SKM-1 treated with dmso at 0.1 percent for 144 hours (cell line): ENCODE data around the gene SEZ6.

Experiments used
- DNase-seq: peaks from one replicate; lab custom pipeline; 2025; ENCODE audit not compliant: unreplicated experiment; lab: John Stamatoyannopoulos, UW

Gene SEZ6

DNA sequence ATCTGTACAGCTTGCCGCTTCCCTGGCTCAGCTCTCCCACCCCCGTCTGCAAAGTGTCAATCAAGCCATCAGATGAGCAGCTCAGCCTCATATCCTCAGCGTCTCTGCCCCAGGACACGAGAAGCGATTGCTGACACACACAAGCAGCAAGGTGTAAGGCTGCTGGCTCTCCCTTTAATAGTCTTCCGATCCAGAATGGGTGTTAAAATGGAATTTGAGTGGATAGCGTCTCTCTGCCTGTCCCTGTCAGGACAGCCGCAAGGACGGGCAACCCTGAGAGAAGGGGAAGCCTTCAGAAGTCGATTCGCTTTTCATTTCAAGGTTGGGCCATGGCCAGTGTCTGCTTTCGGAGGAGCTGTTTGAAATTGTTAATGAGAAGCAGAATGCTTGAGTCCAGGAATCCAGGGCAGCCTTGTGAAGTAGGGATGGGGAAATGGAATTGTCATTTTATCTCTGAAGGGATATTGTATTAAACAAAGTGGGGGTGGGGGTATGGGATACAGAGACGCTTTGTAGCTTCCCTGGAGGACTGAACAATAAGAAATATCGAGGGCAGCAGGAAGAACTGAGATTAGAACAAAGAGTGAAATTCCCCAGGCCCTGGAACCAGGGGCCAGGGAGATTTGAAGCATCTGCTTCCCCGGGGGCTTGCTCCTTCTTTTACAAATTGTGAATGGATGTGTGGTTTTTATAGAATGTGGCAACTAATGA is 32.4 kb upstream of the SEZ6 start:
- no peak for DNase-seq

DNA sequence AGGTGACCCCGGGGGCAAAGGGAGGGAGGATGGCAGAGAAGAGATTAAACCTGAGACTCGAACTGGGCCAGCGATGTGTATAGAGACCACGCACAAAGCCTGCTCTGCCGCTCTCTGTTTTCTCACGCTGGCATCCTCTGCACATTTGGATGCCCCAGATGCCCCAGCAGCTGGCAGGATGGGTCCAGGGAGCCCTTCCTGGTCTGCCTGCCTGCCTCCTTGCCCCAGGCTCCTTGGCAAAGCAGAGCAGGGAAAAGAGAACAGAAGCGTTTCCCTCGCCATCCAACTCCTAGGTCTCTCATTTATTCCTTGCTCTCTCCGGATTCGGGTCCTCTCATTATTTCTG is 31.9 kb upstream of the SEZ6 start:
- DNase-seq: no peak

DNA sequence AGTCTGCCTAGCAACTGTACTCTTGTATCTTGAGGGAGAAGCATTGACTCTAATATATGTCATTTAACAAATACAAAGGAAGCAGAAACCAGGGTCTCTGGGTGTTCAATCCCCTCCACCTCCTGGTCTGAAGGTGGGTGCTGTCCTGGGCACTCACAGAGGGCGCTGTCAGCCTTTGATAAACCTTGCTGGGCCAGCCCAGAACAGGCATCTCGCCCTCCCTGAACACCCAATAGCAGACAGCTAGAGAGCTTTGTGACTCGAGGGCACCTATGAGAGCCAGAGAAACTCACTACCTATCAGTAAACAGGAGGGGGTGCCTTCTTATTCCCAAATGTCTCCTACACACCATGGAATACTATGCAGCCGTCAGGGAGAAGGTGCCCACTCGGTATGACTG is 30.8 kb upstream of the SEZ6 start:
- no peak for DNase-seq

DNA sequence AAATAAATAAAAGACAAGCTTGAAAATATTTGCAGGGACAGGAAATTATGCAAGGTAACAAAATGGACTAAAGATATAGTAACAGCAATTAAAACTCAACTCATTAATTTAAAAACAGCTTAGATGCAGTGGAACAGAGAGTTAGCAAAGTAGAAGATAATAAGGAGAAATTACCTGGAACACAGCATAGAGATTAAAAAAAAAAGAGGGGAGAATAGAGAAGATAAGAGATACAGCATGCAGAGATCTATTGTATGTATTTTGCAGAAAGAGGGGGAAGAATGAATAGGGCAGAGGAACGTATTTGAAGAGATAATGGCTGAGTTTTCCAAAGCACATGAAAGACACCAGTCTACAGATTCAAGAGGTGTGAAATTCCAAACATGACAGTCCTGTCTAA is 28.7 kb upstream of the SEZ6 start:
- DNase-seq: no peak

DNA sequence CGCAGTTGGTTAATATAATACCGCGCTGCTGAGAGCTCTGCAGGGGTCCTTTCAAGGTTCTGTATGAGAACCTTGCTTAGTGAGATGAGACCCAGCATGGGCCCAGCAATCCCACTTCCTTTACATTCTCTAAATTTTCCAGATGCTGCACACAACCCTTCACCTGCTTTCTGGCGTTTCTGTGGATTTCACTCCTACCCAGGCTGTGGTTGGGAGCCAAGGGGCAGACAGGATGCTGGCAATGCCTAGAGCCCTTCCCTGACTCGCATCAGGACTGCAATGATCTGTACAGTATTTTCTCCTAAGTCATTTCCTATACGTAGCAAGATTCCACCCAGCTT is 27.0 kb upstream of the SEZ6 start:
- DNase-seq: no peak

DNA sequence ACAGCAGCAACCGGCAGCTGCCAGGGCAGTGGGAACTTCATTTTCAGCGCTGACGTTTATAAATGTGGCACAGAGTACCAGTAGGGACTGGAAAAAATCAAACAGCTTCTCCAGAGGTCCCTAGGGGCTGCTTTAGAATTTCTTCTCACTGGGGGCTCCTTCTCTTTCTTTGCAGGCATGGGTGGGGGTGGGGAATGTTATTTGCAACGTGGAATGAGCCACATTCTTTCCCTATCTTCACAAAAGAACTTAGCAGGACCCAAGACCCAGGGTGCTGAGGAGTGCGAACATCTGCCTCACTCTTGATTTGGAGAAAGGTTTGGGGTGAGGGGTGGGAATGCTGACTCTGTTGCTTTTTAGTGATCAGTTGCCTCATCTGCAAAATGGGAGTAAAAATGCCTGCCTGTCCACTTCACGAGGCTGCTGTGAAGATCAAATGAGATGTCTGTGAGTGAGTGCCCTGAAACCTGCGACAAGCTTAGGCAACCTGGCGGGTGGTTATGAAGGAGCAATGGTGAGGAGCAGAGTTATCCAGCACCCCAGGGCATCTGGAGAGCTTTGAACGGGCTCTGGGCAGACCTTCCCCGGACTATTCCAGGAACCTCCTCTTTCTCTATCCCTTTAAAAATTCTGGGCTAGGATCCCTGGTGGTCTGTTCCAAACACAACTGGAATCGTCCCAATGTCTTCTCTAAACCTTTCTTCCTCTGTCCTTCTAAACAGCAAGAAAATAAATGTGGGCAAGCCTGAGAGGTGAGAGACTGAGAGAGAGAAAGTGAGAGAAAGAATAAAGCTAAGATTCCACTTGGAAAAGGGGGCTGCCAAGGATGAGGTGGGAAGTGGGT is 26.4 kb upstream of the SEZ6 start:
- no peak for DNase-seq

DNA sequence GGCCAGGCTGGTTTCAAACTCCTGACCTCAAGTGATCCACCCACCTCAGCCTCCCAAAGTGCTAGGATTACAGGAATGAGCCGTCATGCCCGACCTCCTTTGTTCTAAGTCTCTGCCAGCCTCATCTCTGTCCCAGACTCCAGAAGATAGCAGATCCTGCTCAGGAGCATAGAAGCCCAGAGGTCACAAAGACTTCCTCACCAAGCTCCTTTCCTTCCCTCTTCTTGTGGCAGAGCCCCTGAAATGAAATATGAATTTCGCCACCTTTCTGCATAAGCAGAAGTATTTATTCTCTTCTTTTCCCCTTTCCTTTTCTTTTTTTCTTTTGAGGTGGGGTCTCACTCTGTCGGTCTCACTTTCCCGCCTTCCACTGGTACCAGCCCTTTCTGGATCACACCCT is 25.7 kb upstream of the SEZ6 start:
- DNase-seq: peak; percentile 12

DNA sequence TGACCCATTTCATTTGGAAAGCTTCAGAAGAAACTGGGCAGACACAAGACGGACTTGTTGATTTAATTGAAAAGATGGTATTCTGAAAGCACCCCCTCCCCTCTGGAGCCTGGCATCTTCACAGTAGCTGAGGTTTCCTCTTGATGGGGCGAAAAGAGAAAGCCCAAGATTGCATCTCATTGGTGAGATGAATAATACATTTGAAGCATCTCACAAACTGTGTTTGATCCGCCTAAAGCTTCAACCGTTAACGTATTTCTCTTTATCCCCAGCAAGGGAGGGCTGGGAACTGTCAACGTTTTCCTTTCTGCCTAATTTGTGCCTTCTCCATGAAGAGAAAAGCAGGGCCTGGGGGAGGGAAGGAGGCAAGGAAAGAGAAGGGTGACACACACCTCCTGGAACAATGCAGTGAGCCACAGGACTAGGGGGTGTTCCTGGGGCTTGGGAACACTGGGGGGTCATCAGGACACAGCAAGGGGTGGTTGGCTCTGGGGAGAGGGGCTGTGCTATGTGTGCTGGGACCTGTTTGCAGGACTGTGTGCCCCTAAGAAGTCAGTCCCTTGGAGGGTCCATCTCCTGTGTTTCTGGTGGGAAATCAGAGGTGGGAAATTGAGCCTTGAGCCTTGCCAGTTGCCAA is 18.6 kb upstream of the SEZ6 start:
- DNase-seq: no peak

DNA sequence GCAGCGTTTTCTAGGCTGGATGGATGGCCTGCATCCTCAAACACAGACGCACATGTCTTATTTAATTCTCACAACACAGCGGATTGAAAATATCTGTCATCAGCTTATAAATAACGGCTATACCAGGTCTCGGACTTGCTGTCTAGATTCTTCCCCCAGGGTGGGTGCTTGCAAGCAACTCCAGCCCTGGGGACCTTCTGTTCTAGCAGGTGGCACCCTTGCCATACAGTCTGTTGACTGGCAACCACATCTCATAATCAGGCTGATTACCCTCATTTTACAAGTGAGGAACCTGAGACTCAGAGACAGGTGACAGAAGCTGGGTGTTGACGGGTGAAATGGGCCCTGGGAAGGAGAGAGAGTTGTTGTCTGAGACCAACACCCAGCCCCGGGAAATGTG is 16.2 kb upstream of the SEZ6 start:
- DNase-seq: no peak

DNA sequence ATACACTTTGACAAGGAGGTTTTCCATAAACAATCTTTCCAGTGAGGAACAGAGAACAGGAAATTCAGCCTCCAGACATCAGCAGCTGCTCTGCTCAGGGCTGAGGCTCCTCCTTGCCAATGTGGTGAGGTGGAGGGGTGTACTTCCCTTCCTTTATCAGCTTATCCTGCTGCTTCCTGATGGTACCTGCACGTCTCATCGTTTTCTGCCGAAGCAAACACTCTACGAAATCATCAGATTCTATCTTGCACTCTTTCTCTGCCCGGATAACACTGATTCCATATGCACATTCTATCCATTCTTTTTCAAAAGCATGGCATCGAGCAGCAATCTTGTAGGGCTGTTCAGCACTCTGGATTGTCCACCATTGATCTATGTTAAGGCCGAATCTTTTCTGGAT is 15.4 kb upstream of the SEZ6 start:
- no peak for DNase-seq

DNA sequence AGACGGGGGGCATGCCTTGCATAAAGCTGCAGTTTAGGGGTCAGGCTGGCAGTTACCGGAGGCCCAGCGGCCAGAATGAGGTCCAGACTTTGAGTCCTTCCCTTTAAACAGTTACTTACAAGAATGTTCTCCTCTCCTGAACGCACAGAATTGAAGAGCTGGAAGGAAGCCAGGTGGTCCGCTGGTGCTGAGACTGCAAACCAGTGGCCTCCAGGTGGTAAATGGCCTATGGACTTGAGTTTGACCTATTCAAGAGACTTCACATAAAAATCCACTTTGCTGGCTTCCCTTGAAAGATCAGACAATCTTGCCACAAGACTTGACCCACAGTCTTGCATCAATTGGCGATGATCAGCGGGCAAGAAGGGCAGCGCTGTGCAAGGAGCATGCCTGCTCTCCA is 14.7 kb upstream of the SEZ6 start:
- no peak for DNase-seq

DNA sequence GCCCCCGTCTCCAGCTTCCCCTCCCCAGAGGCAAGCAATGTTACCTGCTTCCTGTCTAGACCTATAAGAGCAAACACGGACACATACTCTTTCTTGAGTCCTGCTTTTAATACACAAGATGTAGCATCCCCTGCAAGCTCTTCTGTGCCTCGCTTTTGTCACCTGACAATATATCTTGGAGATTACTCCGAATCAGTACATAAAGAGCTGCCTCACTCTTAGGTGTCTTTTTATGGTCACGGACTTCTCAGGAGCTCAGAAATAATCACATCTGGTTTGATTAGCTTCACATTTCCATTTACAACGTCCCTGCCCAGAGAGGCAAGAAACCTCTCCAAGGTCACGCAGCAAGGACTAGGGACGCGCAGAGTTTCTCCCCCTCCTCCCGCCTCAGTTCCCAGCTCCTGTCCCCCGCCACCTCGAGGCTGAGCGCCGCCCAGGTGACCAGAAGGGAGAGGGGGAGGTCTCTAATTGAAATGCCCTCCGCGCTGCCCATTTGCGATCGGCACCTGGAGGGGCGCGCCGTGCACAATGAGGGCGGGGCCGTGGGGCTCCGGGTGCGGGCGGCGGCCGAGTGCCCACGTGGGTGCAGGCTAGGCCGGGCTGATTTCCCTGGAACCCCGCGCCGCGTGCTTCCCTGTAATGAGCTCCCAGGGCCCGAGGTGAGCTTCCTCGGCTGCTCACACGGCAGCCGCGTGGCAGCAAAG is 13.8 kb upstream of the SEZ6 start:
- no peak for DNase-seq

DNA sequence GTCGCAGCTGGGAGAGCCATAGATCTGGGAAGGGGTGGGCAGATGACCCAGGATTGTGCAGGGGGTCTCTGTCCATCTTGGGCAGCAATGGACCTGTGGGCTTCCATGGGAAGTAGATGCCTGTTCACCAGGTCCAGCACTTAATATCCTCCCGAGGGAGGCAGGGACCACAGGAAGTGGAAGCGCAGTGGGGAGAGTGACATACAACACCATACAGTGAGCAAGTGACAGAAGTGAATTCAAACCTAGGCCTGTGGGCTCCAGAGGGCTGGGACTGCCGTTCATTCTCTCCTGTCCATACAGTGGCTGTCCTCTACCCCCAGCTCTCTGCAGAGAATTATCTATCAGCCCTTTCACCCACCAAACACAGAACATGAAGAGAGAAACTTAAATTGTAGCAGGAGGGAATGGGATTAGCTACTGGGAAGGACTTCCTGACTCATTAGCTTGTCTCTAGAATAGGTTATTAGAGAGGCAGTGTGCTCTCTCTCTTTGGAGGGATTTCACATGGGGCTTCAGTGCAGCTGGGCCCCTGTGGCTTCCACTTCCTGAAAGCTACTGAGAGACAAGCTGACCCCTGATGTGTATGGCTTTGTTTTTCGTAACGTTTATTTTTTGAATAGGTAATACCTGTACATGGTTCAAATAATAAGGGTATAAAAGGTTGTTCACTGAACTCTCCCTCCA is 13.1 kb upstream of the SEZ6 start:
- DNase-seq: no peak

DNA sequence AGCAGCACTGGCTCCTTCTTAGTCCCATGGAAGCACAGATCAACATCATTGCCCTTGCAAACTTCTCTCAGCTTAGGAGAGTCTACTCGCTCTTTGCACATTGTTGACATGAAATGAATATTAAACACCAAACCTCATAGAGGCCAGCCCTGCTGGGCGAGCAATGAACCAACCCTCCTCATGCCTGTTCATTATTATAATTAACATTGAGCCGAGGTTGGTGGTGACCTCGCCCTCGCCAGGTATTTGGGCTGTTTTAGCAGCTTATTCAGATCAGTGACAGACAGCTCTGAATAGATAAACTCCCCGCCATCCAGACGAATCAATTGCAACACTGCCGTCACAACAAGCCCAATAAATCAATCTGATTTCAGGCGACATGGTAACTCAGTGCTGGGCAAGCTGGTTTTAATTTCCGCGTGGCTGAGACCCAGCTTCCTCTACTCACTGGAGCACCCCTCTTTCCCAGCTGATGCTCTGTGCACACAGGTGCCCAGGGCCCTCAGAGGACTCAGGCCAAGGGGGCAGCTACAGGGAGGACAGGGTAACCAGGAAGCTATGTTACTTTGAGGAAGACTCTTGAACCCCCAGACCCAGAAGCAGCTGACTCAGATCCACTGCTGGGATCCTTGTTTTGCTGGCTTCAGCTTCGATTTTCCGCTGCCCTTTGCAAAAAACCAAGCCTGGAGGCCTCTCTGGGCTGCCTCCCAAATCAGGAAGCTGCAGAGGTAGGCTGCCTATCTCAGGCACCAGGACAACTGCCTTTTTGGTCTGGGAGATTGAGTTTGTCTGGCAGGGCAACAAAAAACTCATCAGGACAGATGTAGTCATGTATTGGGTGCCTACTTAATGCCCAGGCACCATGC is 10.7 kb upstream of the SEZ6 start:
- DNase-seq: no peak

DNA sequence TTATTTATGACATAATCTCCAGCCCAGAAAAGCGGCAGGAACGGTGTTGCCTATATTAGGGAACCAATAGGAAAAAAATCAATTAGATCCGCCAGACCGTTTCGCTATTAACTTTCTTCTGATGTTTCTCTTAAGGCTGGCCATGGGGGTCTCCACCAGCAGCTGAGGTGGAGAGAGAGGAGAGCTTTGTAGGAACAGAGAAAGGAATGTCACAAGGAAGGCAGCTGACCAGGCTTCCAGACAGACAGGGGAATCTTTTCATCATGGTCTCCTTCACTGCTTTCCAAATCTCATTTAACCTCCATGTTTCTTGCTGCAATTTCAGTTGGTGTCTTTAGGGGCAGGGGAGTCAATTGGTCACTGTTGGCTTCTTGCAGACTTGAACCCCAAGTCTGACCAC is 8.9 kb upstream of the SEZ6 start:
- DNase-seq: no peak

DNA sequence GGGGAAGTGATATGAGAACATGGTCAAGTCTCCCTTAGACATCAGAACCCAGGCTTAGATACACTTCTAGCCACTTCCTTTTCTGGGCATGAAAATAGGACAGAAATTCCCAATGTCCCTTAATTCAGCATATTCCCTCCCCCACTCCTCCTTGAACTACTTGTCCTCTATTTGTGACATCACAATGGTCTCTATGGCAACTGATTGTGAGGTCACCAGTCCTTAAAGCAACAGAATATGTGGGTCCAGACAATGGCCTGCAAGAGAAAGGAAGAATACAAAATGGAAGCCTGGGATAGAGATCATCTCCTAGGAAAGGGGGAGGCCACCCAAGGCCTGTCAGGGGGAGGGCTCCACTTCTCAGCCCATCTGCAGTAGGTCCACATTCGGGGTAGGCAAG is 6.7 kb upstream of the SEZ6 start:
- no peak for DNase-seq

DNA sequence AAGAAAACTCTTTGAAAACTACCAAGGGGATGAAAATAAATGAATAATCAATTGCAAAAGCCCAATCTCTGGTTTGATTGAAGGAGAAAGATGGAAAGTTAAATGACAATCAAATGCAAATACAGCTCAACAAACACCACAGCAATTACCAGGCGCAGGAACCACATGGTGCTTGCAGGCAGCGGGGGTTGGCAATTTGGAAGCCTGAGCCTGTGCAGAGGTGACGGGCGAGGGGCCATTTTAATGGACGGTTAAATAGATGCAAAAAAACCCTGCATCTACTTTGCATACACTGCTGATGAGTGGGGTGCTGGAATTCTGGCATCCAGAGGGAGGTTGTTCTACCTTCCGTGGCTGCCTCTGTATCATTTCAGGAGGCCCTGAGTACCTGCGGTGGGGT is 4.8 kb upstream of the SEZ6 start:
- no peak for DNase-seq

DNA sequence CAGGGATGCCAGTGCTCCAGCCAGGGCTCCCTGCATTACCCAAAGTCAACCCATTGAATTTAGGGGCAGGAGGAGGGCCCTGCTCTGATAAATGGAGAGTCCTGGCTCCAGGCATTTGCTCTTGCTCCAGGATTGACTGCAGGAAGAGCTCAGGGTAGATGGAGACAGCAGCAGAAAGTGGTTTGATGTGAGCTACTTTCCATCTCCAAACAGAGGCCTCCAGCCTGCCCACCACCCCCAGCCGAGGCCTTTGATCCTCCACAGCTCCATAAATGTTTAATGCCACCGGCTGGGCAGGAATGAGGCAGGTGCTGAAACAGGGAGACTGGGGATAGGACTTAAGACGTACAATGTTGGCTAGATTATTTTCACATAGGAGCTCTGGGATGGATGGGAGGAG is 4.3 kb upstream of the SEZ6 start:
- no peak for DNase-seq

DNA sequence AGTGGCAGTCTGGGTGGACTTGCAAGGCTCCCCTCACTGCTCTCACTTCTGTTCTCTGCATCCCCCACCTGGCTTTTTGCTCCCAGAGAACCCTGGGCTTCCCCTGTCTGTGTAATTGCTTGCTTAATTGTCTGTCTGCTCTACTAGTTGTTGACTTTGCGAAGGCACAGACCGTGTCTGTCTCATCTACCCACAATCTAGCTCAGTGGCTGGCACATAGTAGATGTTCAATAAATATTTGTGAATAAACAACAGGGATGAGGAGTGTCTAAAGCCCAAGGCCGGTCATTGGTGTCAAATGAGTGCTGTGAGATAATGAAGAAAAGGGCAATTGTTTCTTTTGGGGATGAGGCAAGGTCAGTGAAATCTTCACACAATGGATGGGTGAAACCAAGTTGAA is 2.8 kb upstream of the SEZ6 start:
- no peak for DNase-seq

DNA sequence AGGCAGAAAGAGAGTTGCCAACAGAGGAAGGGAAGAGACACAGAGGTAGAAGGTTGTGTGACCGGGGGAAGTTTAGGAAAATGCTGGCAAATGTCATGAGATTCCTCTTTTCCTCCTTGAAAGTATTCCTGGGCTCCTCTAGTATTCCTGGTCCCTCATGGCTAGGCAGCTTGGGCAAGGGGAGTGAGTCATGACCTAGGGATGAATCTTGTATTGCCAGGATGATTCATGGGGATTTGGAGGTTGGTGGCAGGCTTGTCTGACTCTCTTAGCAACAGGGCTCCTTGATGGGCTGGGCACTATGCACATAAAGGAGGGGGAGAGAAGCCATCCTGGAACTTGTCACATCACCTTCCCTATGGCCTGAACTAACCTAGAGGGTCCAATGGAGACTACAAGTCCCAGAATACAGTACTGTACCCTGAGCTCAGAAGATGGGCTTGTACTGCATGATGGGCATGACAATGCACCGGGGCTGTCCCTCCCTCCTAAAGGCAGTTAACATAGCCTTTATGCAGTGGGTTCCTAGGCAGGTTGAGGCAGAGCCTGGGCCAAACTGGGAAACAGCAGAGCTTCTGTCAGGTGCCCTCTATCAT is 2.1 kb upstream of the SEZ6 start:
- DNase-seq: no peak
